ENCODE measurements around the gene CACNA1G.

DNA sequence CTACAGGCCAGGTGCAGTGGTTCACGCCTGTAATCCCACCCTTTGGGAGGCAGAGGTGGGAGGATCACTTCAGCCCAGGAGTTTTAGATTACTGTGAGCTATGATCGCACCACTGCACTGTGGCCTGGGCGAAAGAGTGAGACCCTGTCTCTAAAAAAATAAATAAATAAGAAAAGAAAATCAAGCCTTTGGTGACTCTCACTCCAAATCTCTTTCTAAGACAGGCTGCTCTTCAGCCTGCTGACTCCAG is 75.1 kb downstream of the CACNA1G start:
- no peak for TF ChIP-seq CTCF (IDR thresholded peaks at IDR 0.05)
- TF ChIP-seq EP300 (IDR thresholded peaks at IDR 0.05): no peak
